HG03354 (cell line): ENCODE data around the gene TMEM151A.
"Not testable (repeated sequence)": the region's sequence is repeated elsewhere in the genome, so short reads cannot be mapped to it uniquely, and the experiment has no call there.

ENCODE experiments used
- ATAC-seq: cut with Tn5 transposase; IDR thresholded peaks from one replicate; pipeline ENCODE4 v1.9.1; 2021; ENCODE audit warnings: mild to moderate bottlenecking; ENCODE audit not compliant: unreplicated experiment, poor library complexity, severe bottlenecking

Gene TMEM151A

DNA sequence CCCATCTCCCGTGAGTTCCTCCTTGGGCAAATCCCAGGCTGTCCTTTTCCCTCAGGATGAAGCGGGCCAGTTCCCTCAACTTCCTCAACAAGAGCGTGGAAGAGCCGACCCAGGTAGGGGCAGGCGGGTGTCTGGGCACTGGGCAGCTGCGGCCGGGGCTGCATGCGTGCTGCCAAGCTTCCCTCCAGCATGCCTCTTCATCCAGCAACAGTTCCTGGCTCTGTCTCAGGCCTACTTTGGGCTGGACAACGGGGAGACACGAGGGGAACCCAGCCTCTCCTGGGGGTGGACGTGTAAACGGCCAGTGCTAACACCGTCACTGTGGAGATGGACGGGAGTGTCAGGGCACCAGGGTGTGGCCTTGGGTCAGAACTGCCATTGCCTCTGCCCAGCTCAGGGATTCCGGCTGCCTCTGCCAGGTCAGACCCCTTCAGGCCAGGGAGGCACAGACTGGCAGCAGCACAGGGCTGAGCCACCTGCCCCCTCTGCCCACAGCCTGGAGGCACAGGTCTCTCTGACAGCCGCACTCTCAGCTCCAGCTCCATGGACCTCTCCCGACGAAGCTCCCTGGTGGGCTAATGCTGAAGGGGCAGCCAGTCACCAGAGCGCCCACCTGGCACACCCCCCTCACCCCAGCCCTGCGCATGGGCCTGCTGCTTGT, 25.2 kb upstream of the TMEM151A start:
- ATAC-seq = no peak

DNA sequence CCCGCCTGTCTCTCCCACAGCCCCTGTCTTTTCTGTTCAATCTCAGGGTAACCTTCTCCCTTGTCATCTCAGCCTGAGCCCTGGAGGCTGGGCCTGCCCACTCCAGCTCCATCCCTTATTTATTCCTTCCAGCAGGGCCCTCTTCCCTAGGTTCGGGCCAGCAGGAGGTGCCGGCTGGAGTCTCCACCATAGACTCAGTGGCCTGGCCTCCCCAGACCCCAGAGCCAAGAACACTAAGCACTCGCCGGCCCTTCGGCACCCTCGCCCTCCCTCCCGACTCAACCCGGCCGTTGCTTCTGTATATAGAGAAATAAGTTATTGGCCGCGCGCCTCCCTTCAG, 24.7 kb upstream of the TMEM151A start:
- no peak for ATAC-seq

DNA sequence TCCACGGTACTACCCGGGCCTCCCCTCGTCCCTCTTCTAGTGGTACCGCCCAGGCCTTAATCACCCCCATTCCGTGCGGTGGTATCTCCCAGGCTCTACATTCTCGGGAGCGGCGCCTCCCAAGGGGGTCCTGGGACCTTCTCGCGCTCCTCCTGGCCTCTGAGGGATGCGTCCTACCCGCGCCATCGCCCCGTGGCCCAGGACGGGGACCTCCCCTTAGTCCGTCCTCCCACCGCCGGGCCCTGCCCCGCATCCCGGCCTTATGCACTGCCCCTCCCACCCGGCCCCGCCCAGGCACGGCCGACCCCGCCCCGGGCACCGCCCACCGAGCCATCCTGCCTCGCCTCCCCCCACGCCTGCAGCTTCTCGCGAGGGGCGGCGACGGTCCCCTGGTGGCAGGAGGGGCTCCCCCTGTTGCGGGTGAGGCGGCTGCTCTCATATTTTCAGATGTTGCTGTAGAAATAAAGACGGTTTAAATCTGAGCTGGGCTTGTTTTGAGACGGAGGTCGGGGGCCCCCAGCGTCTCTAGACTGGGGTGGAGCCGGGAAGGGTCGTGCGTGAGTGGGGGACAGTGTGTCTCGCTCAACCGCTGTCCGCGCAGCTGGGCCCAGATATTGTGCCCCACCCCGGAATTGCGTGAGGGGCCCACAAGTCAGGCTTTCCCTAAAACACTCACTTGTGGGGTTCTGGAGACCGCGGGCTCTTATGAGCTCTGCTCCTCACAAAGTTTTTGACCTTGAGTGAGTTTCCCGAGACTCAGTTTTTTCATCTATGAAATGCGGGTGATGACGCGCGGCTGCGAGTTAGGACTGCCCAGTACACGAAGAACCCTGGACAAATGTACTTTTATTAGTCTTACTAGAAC, 24.1 kb upstream of the TMEM151A start:
- ATAC-seq = peak; percentile 40

- peak; percentile 81 for ATAC-seq
Observed at GRCh38 chr11:66268244-66268951, 23.3 kb upstream of the TMEM151A start, which contains the start of gene RAB1B. Gene RAB1B, plus strand, starts transcription at chr11:66268639. Its CDS starts 41 bp downstream, at chr11:66268680.

GRCh38 chr11:66268952-66269905, 22.5 kb upstream of the TMEM151A start:
- ATAC-seq = no peak

DNA sequence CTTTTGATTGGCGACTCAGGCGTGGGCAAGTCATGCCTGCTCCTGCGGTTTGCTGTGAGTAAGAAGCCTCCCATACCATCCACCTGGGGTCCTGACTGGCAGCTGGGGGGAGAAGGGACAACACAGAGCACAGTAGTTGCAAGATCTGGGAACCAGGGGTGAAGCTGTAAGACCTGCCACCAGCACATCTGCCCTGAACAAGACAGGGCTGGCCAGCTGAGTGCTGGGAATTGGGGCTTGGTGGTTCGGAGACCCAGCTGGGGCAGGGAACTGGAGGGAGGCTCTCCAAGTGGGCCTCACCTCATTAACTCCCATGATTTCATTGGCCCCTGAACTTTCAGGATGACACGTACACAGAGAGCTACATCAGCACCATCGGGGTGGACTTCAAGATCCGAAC, 19.9 kb upstream of the TMEM151A start:
- ATAC-seq = no peak

DNA sequence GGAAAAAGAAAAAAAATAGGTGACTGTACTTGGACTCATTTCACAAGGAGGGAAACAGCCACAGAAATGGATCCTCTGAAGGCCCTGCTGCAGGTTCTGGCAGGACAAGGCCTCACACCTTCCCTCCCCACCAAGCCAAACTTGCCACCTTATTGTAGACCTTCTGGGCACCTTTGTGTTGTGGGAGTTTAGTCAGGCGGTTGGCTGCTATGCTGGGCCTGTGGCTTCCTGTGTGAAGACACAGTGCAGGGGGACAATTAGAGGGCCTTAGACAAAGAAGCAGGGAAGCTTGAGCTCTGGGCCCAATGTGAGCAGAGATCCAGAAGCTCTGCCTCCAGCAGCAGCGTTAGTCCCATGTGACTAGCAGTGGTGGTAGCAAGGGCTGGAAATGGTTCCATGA, 19.1 kb upstream of the TMEM151A start:
- ATAC-seq = no peak

GRCh38 chr11:66274219-66274618, 17.5 kb upstream of the TMEM151A start:
- ATAC-seq = no peak

DNA sequence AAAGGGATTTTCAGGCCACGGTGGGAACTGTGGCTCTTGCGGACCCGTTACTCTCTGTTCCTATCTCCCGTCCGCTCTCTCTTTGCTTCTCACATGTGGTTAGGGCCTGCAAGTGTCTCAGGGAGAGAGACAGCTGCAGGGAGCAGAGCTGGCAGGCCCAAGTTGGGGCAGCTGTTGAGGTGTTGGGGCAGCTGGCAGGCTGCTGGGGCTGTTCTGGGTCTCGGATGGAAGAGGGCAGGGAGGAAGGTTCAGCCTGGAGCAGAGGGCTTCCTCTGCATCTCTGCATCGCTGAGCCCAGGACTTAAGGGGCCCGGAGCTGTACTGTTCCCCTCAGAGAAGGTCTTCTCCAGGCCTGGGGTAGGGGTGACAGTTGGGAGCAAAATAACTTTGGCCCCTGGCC, 16.3 kb upstream of the TMEM151A start:
- ATAC-seq = no peak

- no peak for ATAC-seq
Observed at GRCh38 chr11:66275984-66276612, 15.6 kb upstream of the TMEM151A start.

GRCh38 chr11:66276619-66277018, 15.1 kb upstream of the TMEM151A start:
- not testable (repeated sequence) for ATAC-seq

GRCh38 chr11:66277064-66277463, 14.6 kb upstream of the TMEM151A start:
- ATAC-seq = not testable (repeated sequence)

DNA sequence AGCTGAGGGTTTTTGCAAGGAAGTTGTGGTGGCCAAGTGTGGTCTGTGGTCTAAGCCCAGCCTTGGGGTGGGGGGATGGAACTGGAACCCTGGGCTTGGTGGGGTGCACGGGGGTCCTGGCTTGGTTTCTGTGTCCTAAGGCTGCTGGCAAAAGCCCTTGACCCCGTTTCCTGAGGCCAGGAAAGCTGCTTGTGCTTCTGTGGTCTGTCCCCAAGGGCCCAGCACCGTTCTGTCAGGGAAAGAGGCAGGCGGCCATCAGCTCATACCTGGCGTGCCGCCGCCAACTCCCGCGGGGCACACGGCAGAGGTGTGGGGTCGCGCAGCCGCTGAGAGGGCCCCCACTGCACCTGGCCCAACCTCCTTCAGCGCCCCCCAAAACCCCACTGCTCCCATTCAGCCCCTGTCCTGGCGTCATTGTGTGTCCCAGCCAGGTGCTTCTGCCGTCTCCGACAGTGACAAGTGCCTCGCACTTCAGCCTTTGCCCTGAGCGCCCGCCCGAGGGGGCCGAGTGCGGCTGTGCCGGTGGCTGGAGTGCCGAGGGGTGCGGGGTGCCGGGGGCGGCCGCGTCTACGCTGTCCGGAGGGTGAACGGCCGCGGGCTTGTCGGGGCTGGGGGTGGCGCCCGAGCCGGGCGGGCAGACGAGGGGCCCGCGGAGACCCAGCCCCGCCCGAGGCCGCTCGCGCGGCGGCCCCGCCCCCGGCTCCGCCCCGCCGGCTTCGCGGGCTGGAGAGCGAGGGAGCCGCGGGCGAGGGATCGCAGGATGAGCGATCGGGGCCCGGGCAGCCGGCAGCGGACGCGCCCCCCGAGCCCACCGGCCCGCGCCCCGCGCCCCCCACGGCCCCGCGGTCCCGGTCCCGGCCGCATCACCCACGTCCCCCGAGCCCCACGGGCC, 14.0 kb upstream of the TMEM151A start, which contains the start of gene CNIH2:
CNIH2 (plus strand) TSS at position 705 of the 892 bp plus-strand sequence. CDS start 282 bp downstream, outside the sequence.
- ATAC-seq = no peak

DNA sequence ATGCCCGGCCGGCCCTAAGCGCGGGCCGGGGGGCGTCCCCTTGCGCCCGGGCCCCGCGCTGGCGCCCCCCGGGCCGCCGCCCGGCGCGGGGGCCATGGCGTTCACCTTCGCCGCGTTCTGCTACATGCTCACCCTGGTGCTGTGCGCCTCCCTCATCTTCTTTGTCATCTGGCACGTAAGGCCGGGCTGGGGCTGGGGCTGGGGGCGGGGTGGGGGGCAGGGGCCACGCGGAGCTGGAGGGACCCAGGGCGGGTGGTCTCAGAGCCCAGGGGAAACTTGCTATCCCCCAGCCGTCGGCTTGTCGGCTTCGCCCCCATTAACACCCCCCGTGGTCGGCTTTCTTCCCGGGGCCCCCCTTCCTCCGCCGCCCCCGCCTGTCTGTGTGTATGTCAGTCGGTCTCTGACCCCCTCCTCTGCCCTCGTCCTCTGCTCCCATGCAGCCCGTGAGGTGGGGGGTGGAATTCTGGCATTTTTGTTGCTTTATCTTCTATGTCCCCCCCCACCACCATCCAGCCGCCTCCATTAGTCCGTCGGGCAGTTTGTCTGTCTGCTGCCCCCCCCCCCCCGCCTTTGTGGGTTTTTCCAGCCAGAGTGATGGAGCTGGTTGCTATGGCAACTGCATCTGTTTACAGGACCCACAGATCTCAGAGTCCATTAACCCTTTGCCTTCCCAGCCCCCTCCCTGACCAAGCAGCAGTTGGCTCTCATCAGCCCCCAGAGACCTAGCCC, 13.2 kb upstream of the TMEM151A start:
- ATAC-seq = no peak

- no peak for ATAC-seq
Observed at GRCh38 chr11:66279092-66279734, 12.5 kb upstream of the TMEM151A start.

- ATAC-seq = no peak
Observed at GRCh38 chr11:66280428-66280827, 11.3 kb upstream of the TMEM151A start.

GRCh38 chr11:66281001-66281400, 10.7 kb upstream of the TMEM151A start:
- no peak for ATAC-seq
